Activated CD8-positive, alpha-beta memory T cell treated with anti-CD3 and anti-CD28 coated beads, Interleukin-2, amount 50 U/mL, for 1 hour (primary cell): Measurements from ENCODE around the gene RNF40.
A peak's percentile ranks its signal among the peaks of the same experiment; 100 is the strongest.

Source experiments
- DNase-seq: peaks from one replicate; pipeline ENCODE4 v3.0.0-alpha.2; 2020; ENCODE audit errors: extremely low read depth

The RNF40 gene

DNA sequence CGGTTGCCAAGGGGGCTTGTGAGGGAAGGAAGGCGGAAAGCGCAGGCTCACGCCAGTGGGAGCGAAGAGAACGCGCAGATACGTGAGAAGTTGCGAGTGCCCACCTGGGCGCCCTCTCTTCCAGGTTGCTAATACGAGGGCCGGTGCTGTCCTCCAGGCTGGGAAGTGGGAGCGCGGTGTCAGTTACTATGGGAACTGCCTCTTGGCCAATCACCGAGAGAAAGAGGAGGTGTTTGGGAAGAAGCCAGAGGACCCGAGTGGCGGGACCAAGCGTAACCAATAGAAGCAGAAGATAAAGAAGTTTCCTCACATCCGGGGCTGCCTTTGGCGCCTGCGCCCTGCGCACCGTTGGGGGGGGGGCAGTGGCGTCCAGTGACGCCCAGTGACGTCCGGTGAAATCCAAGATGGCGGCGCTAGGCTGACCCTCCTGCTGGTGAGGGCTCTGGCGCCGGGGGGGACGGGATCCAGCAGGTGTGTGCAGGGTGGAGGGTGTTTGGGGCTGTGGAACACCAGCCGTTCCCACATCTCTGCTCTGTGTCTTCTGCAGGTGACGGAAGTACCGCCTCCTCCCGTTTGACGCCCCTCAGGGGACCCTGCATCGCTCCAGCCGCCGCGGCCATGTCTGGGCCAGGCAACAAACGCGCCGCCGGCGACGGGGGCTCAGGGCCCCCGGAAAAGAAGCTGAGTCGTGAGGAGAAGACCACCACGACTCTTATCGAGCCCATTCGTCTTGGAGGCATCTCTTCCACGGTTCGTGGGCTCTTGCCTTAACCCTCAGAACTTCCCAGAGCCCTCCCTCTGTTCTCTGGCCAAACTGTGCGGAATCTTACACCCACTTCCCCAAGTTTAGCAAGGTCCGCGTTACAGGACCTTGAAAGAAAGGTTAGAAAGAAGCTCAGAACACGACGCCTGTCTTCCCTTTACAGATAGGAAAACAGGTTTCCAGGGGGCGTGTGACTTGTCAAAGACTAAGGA lies at the start of gene RNF40, which contains the start of gene CFAP119:
RNF40 (plus strand) TSS at position 395 of the 975 bp plus-strand sequence; CDS start at position 619, 224 bp downstream.
CFAP119 (minus strand) TSS at position 135 of the 975 bp plus-strand sequence. CDS start 314 bp downstream, outside the sequence.
- DNase-seq = peak; percentile 61

DNA sequence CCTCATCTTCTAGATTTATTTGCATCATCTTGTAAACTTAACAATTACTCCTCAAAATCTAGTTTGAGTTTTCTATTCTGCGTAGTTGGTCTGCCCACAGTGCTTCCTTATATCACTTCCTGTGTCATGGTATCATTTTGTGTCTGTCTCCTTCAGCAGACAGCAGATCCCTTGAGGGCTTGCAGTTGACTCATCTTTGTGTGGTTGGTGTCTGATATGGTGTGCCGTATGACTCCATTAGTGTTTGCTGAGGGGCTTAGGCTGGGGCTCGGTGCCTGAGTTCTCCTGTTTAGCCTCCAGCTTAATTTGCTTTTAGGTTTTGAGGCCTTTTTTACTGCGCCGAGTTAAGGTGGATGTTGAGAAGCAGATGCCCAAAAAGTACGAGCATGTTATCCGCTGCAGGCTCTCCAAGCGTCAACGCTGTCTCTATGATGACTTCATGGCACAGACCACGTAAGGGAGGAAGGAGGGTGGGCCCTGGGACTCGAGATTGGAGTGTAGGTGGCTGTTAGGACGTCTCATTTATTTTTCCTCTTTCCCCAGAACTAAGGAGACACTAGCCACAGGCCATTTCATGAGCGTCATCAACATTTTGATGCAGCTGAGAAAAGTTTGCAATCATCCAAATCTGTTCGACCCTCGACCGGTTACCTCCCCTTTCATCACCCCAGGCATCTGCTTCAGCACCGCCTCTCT lies 46.2 kb upstream of the RNF40 start:
- peak; percentile 9 for DNase-seq

DNA sequence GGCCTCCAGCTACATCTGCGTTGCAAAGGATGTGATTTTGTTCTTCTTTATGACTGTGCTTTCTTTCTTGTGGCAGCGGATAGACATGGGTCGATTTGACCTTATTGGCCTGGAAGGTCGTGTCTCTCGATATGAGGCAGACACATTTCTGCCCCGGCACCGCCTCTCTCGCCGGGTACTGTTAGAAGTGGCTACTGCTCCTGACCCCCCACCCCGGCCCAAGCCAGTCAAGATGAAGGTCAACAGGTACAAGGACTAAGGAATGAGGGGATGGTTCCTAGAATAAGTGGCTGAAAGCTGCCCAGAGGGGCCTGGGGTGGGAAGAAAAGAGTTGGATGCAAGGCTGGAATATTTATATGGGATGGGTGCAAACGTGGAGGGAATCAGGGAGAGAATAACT lies 42.0 kb upstream of the RNF40 start:
- DNase-seq = no peak

DNA sequence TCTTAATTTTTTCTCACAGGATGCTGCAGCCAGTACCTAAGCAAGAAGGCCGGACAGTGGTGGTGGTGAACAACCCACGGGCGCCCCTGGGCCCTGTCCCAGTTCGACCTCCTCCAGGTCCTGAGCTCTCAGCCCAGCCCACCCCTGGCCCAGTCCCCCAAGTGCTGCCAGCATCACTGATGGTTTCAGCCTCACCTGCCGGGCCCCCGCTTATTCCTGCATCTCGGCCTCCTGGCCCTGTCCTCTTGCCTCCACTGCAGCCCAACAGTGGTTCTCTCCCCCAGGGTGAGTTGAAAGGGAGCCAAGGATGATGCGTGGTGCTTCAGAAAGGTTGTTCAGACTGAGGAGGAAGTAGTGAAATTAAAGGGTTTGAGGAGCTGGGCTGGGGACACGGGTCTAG lies 41.4 kb upstream of the RNF40 start:
- no peak for DNase-seq

DNA sequence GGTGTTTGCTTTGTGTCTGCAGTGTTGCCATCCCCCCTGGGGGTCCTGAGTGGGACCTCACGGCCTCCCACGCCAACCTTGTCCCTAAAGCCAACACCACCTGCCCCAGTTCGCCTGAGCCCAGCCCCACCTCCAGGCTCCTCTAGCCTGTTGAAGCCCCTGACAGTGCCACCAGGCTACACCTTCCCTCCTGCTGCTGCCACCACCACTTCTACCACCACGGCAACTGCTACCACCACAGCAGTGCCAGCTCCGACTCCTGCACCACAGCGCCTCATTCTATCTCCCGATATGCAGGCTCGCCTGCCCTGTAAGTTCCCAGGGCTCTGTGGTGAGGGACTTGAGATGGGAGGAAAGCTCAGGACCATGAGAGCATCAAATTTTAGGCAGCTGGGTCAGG lies 41.0 kb upstream of the RNF40 start:
- no peak for DNase-seq

DNA sequence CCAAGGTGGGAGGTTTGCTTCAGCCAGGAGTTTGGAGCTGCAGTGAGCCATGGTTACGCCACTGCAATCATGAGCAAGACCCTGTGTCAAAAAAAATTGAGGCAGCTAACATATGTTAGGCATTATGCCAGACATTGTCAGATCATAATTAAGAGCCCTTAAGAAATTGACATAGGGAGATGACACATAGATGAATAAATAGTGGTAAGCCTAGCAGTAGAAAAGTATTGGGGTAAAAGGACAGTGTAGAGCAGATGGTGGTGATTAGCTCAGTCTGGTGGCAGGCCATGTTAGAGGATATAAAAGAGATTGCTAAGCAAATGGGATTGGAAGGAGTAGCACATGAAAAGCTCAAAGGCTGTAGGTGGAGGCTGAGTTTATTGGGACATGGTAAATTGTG lies 40.5 kb upstream of the RNF40 start:
- no peak for DNase-seq

DNA sequence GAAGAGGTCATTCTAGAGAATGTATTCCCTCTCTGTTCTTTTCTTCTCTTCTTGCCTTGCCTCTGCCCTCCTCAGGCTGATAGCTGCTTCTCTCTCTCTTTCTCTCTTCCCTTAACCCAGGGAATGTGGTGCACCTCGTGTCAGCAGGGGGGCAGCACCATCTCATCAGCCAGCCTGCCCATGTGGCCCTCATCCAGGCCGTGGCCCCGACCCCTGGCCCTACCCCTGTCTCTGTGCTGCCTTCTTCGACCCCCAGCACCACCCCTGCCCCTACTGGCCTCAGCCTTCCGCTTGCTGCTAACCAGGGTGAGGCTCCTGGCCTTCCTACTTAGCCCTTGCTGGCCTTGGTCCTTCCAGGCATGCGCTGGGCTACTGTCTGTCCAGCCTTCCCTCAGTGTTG lies 39.7 kb upstream of the RNF40 start:
- no peak for DNase-seq

DNA sequence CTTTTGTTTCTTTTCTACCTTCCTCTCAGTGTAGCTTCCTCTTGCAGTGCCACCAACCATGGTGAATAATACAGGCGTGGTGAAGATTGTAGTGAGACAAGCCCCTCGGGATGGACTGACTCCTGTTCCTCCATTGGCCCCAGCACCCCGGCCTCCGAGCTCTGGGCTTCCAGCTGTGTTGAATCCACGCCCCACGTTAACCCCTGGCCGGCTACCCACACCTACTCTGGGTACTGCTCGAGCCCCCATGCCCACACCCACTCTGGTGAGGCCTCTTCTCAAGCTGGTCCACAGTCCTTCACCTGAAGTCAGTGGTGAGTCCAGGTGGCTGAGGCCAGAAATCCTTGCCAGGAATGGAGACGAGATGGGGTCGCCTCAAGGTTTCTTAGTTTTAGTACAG lies 39.2 kb upstream of the RNF40 start:
- no peak for DNase-seq

DNA sequence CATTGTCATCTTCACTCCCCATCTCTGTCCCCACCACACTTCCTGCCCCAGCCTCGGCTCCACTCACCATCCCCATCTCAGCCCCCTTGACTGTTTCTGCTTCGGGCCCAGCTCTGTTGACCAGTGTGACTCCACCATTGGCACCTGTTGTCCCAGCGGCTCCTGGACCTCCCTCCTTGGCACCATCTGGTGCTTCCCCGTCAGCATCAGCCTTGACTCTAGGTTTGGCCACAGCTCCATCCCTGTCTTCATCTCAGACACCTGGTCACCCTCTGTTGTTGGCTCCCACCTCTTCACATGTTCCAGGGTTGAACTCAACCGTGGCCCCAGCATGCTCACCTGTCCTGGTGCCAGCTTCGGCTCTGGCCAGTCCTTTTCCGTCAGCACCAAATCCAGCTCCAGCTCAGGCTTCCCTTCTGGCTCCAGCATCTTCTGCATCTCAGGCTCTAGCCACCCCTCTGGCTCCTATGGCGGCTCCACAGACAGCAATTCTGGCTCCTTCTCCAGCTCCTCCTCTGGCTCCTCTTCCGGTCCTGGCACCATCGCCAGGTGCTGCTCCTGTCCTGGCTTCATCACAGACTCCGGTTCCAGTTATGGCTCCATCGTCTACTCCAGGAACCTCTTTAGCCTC lies 38.3 kb upstream of the RNF40 start:
- DNase-seq = no peak

DNA sequence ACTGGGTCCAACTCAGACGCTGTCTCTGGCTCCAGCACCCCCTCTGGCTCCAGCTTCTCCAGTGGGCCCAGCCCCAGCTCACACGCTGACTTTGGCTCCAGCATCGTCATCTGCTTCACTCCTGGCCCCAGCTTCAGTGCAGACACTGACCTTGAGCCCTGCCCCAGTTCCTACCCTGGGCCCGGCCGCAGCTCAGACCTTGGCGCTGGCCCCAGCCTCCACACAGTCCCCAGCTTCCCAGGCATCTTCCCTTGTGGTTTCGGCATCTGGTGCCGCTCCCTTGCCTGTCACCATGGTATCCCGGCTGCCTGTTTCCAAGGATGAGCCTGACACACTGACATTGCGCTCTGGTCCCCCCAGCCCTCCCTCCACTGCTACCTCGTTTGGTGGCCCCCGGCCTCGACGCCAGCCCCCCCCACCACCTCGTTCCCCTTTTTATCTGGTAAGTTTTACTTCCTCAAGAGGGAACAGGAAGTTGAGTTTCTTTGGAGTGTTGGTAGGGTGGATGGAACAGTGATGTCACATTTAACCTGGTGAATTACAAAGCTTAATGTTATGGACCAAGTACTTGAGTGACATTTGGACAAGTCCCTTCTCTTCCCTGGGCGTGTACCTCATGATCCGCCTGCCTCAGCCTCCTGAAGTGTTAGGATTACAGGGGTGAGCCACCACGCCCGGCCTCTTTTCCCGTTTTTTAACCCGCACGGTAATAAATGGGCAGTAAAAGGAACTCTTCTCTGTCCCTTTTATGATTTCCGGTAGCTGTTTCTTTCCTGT lies 37.3 kb upstream of the RNF40 start:
- no peak for DNase-seq

DNA sequence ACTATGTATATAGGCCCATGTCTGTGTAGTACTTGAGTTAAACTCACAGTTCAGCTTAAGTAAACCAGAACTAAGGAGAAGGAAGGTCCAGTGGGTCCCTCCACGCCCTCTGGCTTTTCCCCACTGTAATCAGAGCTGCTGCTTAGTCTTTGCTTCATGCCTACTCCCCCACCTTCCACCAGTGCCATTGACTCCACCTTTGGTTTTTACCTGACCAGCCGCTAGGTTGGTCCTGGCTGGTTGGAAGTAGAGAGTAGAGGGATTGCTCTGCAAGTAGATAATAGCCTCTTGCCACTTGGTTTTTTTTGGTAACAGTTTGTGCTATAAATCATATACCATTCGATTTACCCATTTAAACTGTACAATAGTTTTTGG lies 36.7 kb upstream of the RNF40 start:
- no peak for DNase-seq

DNA sequence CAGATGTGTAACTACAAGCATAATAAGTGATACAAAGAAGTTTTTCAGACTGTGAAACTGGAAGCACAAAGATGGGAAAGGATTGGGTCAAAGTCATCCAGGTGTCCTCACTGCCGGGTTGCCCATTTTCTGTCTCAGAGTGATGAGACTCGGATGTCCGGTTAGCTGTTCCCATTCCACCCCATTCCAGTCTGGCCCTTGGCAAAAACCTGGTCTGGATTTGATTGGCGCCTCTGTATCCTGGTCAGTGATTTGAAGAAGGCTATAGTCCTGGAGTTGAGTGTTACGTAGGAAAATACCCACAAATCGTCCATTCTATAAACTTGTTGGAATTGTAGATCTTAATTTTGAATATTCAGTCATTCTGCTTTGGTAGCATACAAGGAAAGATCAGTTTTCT lies 33.8 kb upstream of the RNF40 start:
- no peak for DNase-seq

DNA sequence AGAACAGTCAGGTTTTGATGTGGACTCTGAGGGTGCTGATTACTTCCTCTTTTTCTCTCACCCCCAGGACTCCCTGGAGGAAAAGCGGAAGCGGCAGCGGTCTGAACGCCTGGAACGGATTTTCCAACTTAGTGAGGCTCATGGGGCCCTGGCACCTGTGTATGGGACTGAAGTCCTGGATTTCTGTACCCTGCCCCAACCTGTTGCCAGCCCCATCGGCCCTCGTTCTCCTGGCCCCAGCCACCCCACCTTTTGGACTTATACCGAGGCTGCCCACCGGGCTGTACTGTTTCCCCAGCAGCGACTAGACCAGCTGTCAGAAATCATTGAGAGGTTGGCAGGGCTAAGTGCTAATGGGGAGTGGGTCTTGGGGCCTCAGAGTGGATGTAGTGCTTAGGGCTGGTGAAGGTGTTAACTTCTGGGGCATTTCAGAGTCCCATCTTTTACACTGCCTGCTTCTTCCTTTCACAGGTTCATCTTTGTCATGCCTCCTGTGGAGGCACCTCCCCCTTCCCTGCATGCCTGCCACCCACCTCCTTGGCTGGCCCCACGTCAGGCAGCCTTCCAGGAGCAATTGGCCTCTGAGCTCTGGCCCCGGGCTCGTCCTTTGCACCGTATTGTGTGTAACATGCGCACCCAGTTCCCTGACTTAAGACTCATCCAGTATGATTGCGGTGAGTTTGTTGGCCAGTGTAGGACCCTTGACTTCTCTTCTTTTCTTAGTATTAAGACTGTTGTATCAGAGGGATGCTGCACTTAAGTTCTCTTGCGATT lies 33.0 kb upstream of the RNF40 start:
- DNase-seq = no peak

DNA sequence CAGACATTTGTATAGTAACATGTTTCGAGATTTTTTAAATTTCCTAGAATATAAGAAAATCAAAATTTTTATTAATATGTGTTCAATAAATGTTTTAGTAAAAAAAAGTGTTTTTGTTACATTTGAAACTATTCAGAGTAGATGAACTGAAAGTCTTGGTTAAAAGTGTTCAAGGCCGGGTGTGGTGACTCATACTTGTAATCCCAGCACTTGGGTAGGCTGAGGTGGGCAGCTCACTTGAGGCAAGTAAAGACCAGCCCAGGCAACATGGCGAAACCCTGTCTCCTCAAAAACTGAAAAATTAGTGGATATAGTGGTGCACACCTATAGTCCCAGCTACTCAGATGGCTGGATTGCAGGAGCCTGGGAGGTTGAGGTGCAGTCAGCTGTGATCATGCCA lies 30.7 kb upstream of the RNF40 start:
- DNase-seq = no peak

DNA sequence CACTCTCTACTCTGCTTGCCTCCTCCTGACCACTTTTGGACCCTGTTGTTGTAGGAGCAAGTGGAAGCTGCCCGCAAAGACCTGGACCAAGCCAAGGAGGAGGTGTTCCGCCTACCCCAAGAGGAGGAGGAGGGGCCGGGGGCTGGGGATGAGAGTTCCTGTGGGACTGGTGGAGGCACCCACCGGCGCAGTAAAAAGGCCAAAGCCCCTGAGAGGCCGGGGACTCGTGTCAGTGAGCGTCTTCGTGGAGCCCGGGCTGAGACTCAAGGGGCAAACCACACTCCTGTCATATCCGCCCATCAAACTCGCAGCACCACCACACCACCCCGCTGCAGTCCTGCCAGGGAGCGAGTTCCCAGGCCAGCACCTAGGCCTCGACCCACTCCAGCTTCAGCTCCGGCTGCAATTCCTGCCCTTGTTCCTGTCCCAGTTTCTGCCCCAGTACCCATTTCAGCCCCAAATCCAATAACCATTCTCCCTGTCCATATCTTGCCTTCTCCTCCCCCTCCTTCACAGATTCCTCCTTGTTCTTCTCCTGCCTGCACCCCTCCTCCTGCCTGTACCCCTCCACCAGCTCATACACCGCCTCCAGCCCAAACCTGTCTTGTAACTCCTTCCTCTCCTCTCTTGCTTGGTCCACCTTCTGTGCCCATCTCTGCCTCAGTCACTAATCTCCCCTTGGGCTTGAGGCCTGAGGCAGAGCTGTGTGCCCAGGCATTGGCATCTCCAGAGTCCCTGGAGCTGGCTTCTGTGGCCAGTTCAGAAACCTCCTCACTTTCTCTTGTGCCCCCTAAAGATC lies 24.9 kb upstream of the RNF40 start:
- no peak for DNase-seq

DNA sequence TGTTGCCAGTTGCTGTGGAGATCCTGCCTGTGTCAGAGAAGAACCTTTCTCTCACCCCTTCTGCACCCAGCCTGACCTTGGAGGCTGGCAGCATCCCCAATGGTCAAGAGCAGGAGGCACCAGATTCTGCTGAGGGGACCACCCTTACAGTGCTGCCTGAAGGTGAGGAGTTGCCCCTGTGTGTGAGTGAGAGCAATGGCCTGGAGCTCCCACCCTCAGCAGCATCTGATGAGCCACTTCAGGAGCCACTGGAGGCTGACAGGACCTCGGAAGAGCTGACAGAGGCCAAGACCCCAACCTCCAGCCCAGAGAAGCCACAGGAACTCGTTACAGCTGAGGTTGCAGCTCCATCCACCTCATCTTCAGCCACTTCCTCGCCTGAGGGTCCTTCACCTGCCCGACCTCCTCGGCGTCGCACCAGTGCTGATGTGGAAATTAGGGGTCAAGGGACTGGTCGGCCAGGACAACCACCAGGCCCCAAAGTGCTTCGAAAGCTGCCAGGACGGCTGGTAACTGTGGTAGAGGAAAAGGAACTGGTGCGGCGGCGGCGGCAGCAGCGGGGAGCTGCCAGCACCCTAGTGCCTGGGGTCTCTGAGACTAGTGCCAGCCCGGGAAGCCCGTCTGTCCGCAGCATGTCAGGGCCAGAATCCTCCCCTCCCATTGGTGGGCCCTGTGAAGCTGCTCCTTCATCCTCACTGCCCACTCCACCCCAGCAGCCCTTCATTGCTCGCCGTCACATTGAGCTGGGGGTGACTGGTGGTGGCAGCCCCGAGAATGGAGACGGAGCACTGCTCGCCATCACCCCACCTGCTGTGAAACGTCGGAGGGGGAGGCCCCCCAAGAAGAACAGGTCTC lies 24.1 kb upstream of the RNF40 start:
- no peak for DNase-seq

DNA sequence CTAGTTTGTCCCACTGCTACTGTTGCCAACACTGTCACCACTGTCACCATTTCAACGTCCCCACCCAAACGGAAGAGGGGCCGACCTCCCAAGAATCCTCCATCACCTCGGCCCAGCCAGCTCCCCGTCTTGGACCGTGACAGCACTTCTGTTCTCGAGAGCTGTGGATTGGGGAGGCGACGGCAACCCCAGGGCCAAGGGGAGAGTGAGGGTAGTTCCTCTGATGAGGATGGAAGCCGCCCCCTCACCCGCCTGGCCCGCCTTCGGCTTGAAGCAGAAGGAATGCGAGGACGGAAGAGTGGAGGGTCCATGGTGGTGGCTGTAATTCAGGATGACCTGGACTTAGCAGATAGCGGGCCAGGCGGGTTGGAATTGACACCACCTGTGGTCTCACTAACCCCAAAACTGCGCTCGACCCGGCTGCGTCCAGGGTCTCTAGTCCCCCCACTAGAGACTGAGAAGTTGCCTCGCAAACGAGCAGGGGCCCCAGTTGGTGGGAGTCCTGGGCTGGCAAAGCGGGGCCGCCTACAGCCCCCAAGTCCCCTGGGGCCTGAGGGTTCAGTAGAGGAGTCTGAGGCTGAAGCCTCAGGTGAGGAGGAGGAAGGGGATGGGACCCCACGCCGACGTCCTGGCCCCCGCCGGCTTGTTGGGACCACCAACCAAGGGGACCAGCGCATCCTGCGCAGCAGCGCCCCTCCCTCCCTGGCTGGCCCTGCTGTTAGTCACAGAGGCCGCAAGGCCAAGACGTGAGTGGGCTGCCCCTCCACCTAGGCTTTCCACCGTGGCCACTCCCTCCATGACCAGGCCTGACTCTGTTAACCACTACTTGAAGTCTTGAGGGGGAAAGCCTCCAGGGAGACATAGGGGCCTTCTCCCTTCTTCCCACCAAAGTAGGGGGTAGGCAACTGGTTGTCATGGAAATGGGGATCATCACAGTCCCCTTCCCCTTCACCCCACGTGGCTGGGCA lies 22.9 kb upstream of the RNF40 start:
- no peak for DNase-seq
